Choroid plexus epithelial cell (primary cell): ENCODE data around the gene CASR.

ENCODE experiments used
- DNase-seq: peaks from one replicate; pipeline ENCODE4 v3.0.0-alpha.2; 2010; ENCODE audit warnings: low read depth
- H3K4me3 ChIP-seq: 2 replicates; pipeline ENCODE4 v1.5.1; 2011; ENCODE audit warnings: low read depth, mild to moderate bottlenecking, control low read depth, low read length, moderate library complexity
- CTCF ChIP-seq: conservative IDR thresholded peaks from 2 replicates; pipeline ENCODE4 v1.5.1; 2011; ENCODE audit warnings: low read depth, mild to moderate bottlenecking, control low read depth, inconsistent platforms, low read length, moderate library complexity

The CASR gene

GRCh38 chr3:122265957-122266356 is 82.5 kb downstream of the CASR start:
- no peak for DNase-seq
- TF ChIP-seq CTCF, result no peak
- no peak overlapping the region for H3K4me3 ChIP-seq

GRCh38 chr3:122268257-122269024 is 85.0 kb downstream of the CASR start:
- no peak for TF ChIP-seq CTCF

GRCh38 chr3:122269045-122269444 is 85.6 kb downstream of the CASR start:
- DNase-seq, result no peak
- no peak overlapping the region for H3K4me3 ChIP-seq
- TF ChIP-seq CTCF, result no peak

More at GRCh38 chr3:122268257-122269024, 85.0 kb downstream of the CASR start:
- no peak overlapping the region for H3K4me3 ChIP-seq
- DNase-seq, result no peak

GRCh38 chr3:122271246-122271898 is 87.9 kb downstream of the CASR start:
- H3K4me3 ChIP-seq, result no peak overlapping the region
- no peak for DNase-seq
- no peak for TF ChIP-seq CTCF

- TF ChIP-seq CTCF, result no peak
- no peak for DNase-seq
- no peak overlapping the region for H3K4me3 ChIP-seq
Observed at GRCh38 chr3:122272879-122273278, 89.4 kb downstream of the CASR start.

GRCh38 chr3:122273498-122273897 is 90.0 kb downstream of the CASR start:
- no peak overlapping the region for H3K4me3 ChIP-seq
- no peak for DNase-seq
- no peak for TF ChIP-seq CTCF

GRCh38 chr3:122281891-122282290 is 98.4 kb downstream of the CASR start:
- H3K4me3 ChIP-seq, result no peak overlapping the region
- DNase-seq, result no peak
- TF ChIP-seq CTCF, result no peak
